IMR-90 (cell line): Measurements from ENCODE around the gene PACC1. TPM values are rescaled to one million over a fixed set of nuclear protein-coding genes. Genes with fewer than 3 reads are reported as not detected.

ENCODE experiments used
- ATAC-seq: fragments of 200-7000 bp; cut with Tn5 transposase; 2 replicates; pipeline ENCODE4 v1.9.1; 2020; ENCODE audit warnings: low read depth, mild to moderate bottlenecking, moderate library complexity
- BruUV-seq: library from RNA; stranded (reverse); fragments of 400-500 nt; replicated peaks from 2 replicates; lab custom pipeline; 2021; lab: Mats Ljungman, UMichigan
- CTCF ChIA-PET: fragments of 300-600 bp; formaldehyde crosslinking; extraction: SDS; loops from one replicate; lab custom pipeline; 2021; ENCODE audit warnings: antibody characterized with exemption; lab: Yijun Ruan, JAX
- POLR2A ChIA-PET: fragments of 300-600 bp; sonication (Branson Sonifier 250); formaldehyde crosslinking; loops from one replicate; lab custom pipeline; 2022; ENCODE audit warnings: antibody characterized with exemption; ENCODE audit not compliant: unreplicated experiment; lab: Charles Lee
- DNase-seq: peaks from one replicate; pipeline ENCODE4 v3.0.0; 2013
- H2AFZ ChIP-seq: replicated peaks from 2 replicates; pipeline ENCODE3; 2013; ENCODE audit warnings: low read length, mild to moderate bottlenecking; ENCODE audit not compliant: poor library complexity
- H2AK5ac ChIP-seq: 2 replicates; pipeline ENCODE4 v1.6.1; 2013; ENCODE audit warnings: low read depth, low read length, inconsistent platforms
- H2AK9ac ChIP-seq: replicated peaks from 2 replicates; pipeline ENCODE3; 2013; ENCODE audit warnings: mild to moderate bottlenecking, low read depth, low read length, moderate library complexity; ENCODE audit not compliant: poor library complexity
- H2BK120ac ChIP-seq: 2 replicates; pipeline ENCODE4 v1.6.1; 2013; ENCODE audit warnings: low read depth, low read length, inconsistent platforms
- H2BK15ac ChIP-seq: 3 replicates; pipeline ENCODE4 v1.6.1; 2013; ENCODE audit warnings: low read depth, low read length, inconsistent platforms
- H2BK20ac ChIP-seq: 2 replicates; pipeline ENCODE4 v1.6.1; 2013; ENCODE audit warnings: low read depth, mild to moderate bottlenecking, inconsistent platforms, low read length, moderate library complexity
- H2BK5ac ChIP-seq: 2 replicates; pipeline ENCODE4 v1.6.1; 2013; ENCODE audit warnings: mild to moderate bottlenecking, low read depth, low read length, inconsistent platforms; ENCODE audit not compliant: poor library complexity, severe bottlenecking
- H3K14ac ChIP-seq: replicated peaks from 2 replicates; pipeline ENCODE4 v1.6.1; 2013; ENCODE audit warnings: low read depth, low read length, inconsistent platforms
- H3K18ac ChIP-seq: 2 replicates; pipeline ENCODE4 v1.6.1; 2013; ENCODE audit warnings: low read depth, low read length, control low read depth
- H3K23ac ChIP-seq: 2 replicates; pipeline ENCODE4 v1.6.1; 2013; ENCODE audit warnings: low read depth, low read length, inconsistent platforms
- H3K27ac ChIP-seq: 2 replicates; pipeline ENCODE4 v1.5.1; 2013; ENCODE audit warnings: mild to moderate bottlenecking, control low read depth, low read length; ENCODE audit not compliant: insufficient read depth
- H3K27me3 ChIP-seq: 2 replicates; pipeline ENCODE4 v1.6.1; 2013; ENCODE audit warnings: low read length; ENCODE audit not compliant: control insufficient read depth, insufficient read depth
- H3K36me3 ChIP-seq: 2 replicates; pipeline ENCODE4 v1.6.1; 2013; ENCODE audit warnings: low read length, mixed read lengths; ENCODE audit not compliant: control insufficient read depth, insufficient read depth
- H3K4ac ChIP-seq: 2 replicates; pipeline ENCODE4 v1.6.1; 2013; ENCODE audit warnings: low read depth, low read length, inconsistent platforms
- H3K4me1 ChIP-seq: 2 replicates; pipeline ENCODE4 v1.6.1; 2013; ENCODE audit warnings: low read length, mixed read lengths; ENCODE audit not compliant: control insufficient read depth, insufficient read depth
- H3K4me2 ChIP-seq: 2 replicates; pipeline ENCODE4 v1.6.1; 2013; ENCODE audit warnings: low read depth, mild to moderate bottlenecking, control low read depth, low read length, moderate library complexity
- H3K4me3 ChIP-seq: 2 replicates; pipeline ENCODE4 v1.5.1; 2013; ENCODE audit warnings: low read depth, mild to moderate bottlenecking, control low read depth, low read length, moderate library complexity; ENCODE audit not compliant: insufficient read depth
- H3K56ac ChIP-seq: 2 replicates; pipeline ENCODE4 v1.6.1; 2013; ENCODE audit warnings: low read length, inconsistent platforms; ENCODE audit not compliant: insufficient read depth; ENCODE audit errors: extremely low read depth
- H3K79me1 ChIP-seq, 2 experiments: 2 replicates each; pipeline ENCODE4 v1.6.1; 2013; ENCODE audit warnings: low read length in 2 of 2, inconsistent platforms in 1 of 2, low read depth in 1 of 2
- H3K9ac ChIP-seq: 2 replicates; pipeline ENCODE4 v1.6.1; 2013; ENCODE audit warnings: low read depth, low read length, control low read depth
- H3K9me1 ChIP-seq: 2 replicates; pipeline ENCODE4 v1.6.1; 2013; ENCODE audit warnings: low read length, inconsistent platforms; ENCODE audit not compliant: insufficient read depth
- H3K9me3 ChIP-seq: 2 replicates; pipeline ENCODE4 v1.6.1; 2013; ENCODE audit warnings: low read length; ENCODE audit not compliant: control insufficient read depth, insufficient read depth
- H4K20me1 ChIP-seq: 2 replicates; pipeline ENCODE4 v1.6.1; 2013; ENCODE audit warnings: low read length, inconsistent platforms; ENCODE audit not compliant: insufficient read depth
- H4K5ac ChIP-seq: 2 replicates; pipeline ENCODE4 v1.6.1; 2013; ENCODE audit warnings: mild to moderate bottlenecking, low read depth, low read length, control low read depth
- H4K8ac ChIP-seq, 2 experiments: 2 replicates each; pipeline ENCODE4 v1.6.1; 2013; ENCODE audit warnings: low read depth in 2 of 2, low read length in 2 of 2, control low read depth in 1 of 2, inconsistent platforms in 1 of 2
- H4K91ac ChIP-seq: 2 replicates; pipeline ENCODE4 v1.6.1; 2013; ENCODE audit warnings: low read depth, low read length, inconsistent platforms; ENCODE audit not compliant: insufficient read depth
- FOS ChIP-seq: fragments of 150-350 bp; IDR thresholded peaks from 2 replicates; pipeline ENCODE4 v1.6.1; 2016; ENCODE audit warnings: low read depth, low read length
- MXI1 ChIP-seq: IDR thresholded peaks from 2 replicates; pipeline ENCODE4 v1.6.1; 2012; ENCODE audit warnings: low read depth, mild to moderate bottlenecking, low read length, moderate library complexity, borderline replicate concordance
- RAD21 ChIP-seq: IDR thresholded peaks from 2 replicates; pipeline ENCODE4 v1.6.1; 2012; ENCODE audit warnings: low read length, improper control_type of control experiment
- SMC3 ChIP-seq: fragments of 150-350 bp; IDR thresholded peaks from 2 replicates; pipeline ENCODE4 v1.6.1; 2016; ENCODE audit warnings: low read depth, mild to moderate bottlenecking, antibody characterized with exemption, low read length, moderate library complexity
- WGBS, 2 experiments: methylation state at CpG; one replicate each; pipeline versions ENCODE4 v1.1.5 to v1.1.7; 2013; ENCODE audit warnings: missing lambda C conversion rate in 2 of 2; ENCODE audit not compliant: insufficient read length in 1 of 2; ENCODE audit errors: extremely low coverage in 2 of 2; 5-methylcytosine and 5-hydroxymethylcytosine counted together
- dilution Hi-C: fragments of 300-500 bp; cut with HindIII; formaldehyde crosslinking; loops from one replicate; pipeline ENCODE4 v1.14.3; 2018; ENCODE audit warnings: low sequenced_read_pairs; ENCODE audit not compliant: unreplicated experiment
- in situ Hi-C: fragments of 300-500 bp; cut with MboI; formaldehyde crosslinking; loops from 3 replicates; pipeline ENCODE4 v1.14.3; 2019; ENCODE audit warnings: low sequenced_read_pairs, inconsistent platforms, mixed read lengths
- intact Hi-C: fragments of 100-400 bp; cut with micrococcal nuclease; formaldehyde crosslinking; loops from 2 replicates; pipeline ENCODE4 v1.10.0; 2022
- polyA plus RNA-seq, 3 experiments: library from polyadenylated mRNA; depleted of rRNA; stranded (reverse); fragments of >200 nt; gene quantifications; 2 replicates each; pipeline ENCODE4 v1.2.3, GENCODE V29; 2012; ENCODE audit warnings: low replicate concordance in 1 of 3
- total RNA-seq: library from RNA; depleted of rRNA; stranded (reverse); fragments of >200 nt; gene quantifications from 2 replicates; pipeline ENCODE4 v1.2.3, GENCODE V29; 2012
- TF ChIP-seq, protein P1 (sequence below): fragments of 150-350 bp; IDR thresholded peaks from 2 replicates; pipeline ENCODE4 v1.6.1; 2017; ENCODE audit warnings: mild to moderate bottlenecking, antibody characterized with exemption, low read length, low read depth

The PACC1 gene
- total and polyA plus RNA-seq, 2 of the 4 experiments (the other 2 are of a cell fraction), result 8.6 to 13.4 TPM

DNA sequence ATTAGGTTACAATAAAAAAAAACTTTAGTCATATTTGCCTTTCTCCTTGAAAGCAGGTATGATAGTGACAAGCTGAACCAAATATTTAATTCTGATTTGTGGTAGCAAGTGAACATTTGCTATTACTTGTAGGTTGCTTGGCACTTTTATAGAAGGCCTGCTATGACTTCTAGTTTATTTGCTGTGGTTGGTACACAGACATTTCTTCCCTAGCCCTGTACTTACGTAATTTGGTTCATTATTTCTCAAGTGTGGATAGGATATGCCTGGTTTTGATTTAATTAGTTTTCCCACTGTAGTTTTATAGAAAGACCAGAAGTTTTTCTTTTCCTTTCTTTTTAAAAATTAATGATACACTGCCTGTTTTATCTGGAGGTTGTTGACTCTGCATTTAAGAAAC, 73.6 kb downstream of the PACC1 start:
- no peak overlapping the region for H3K14ac ChIP-seq
- no peak overlapping the region for H3K23ac ChIP-seq
- ATAC-seq (no peak), DNase-seq (no peak)
- H3K27me3 ChIP-seq, result no peaks in the 10 kb centered on the region
- no peak overlapping the region for H3K9ac ChIP-seq
- H3K9me1 ChIP-seq, result no peaks in the 10 kb centered on the region
- peaks cover 12% of the 10 kb centered on the region for H3K36me3 ChIP-seq
- no peak overlapping the region for H3K4me3 ChIP-seq
- no peak overlapping the region for H3K4me2 ChIP-seq
- ChIA-PET CTCF (interaction anchor here (0.7 kb wide), 1 partner anchor 115 kb away, joined by 3 read pairs; no protein-coding TSS in a partner anchor), POLR2A (no interaction called here)
- no peaks in the 10 kb centered on the region for H3K4me1 ChIP-seq
- no peak overlapping the region for H3K27ac ChIP-seq
- no peaks in the 10 kb centered on the region; a peak in 1 of 4 replicates for H3K79me1 ChIP-seq
- dilution Hi-C loops (no loop called here), intact Hi-C loops (no loop called here), in situ Hi-C loops (no loop called here)
- WGBS, 2 experiments, result no CpG with 5 or more reads among the region's 1 CpG
- no peak overlapping the region for H4K8ac ChIP-seq
- no peak overlapping the region for H2BK5ac ChIP-seq
- H2AK5ac ChIP-seq, result no peak overlapping the region
- H2BK120ac ChIP-seq, result no peak overlapping the region
- BruUV-seq, result no TSS peak
- no peaks in the 10 kb centered on the region for H3K9me3 ChIP-seq
- H3K18ac ChIP-seq, result no peak overlapping the region
- H4K20me1 ChIP-seq, result no peaks in the 10 kb centered on the region
- no peak overlapping the region for H3K4ac ChIP-seq
- no peak overlapping the region for H2AK9ac ChIP-seq
- no peak overlapping the region for H3K56ac ChIP-seq
- H4K5ac ChIP-seq, result no peak overlapping the region
- no peak overlapping the region for H2BK15ac ChIP-seq
- H2BK20ac ChIP-seq, result no peak overlapping the region
- H2AFZ ChIP-seq, result no peak overlapping the region
- TF ChIP-seq, protein P1, sequence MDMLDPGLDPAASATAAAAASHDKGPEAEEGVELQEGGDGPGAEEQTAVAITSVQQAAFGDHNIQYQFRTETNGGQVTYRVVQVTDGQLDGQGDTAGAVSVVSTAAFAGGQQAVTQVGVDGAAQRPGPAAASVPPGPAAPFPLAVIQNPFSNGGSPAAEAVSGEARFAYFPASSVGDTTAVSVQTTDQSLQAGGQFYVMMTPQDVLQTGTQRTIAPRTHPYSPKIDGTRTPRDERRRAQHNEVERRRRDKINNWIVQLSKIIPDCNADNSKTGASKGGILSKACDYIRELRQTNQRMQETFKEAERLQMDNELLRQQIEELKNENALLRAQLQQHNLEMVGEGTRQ, result no peak
- TF ChIP-seq RAD21, result no peak
- no peak for TF ChIP-seq FOS
- TF ChIP-seq MXI1, result no peak
- TF ChIP-seq SMC3, result no peak
- no peak overlapping the region for H4K91ac ChIP-seq
